Prostate gland (tissue), 2 donors: ENCODE data around the gene PSMC5. TPM values are rescaled to one million over a fixed set of nuclear protein-coding genes. Genes with fewer than 3 reads are reported as not detected.

Experiments
- DNase-seq: peaks from one replicate; pipeline ENCODE4 v3.0.0-alpha.2; 2019; ENCODE audit warnings: low spot score
- H3K27ac ChIP-seq, 2 donors: fragments of 200-600 bp; sonication (generic); 2 replicates each; pipeline ENCODE4 v1.5.1; 2017 to 2019
- H3K27me3 ChIP-seq: fragments of 200-600 bp; sonication (generic); replicated peaks from 2 replicates; pipeline ENCODE4 v1.5.1; 2019; ENCODE audit not compliant: insufficient read depth
- H3K36me3 ChIP-seq, 2 donors: fragments of 200-600 bp; sonication (generic); 1 replicate in 1 of 2; 2 replicates in 1 of 2; pipeline versions ENCODE4 v1.5.1 to v1.8.1; 2017 to 2019
- H3K4me1 ChIP-seq: fragments of 200-600 bp; sonication (generic); replicated peaks from 2 replicates; pipeline ENCODE4 v1.5.1; 2019
- H3K4me3 ChIP-seq, 2 donors: fragments of 200-600 bp; sonication (generic); 2 replicates each; pipeline ENCODE4 v1.5.1; 2017 to 2019
- H3K9me3 ChIP-seq: fragments of 200-600 bp; sonication (generic); 2 replicates; pipeline ENCODE4 v1.5.1; 2017
- POLR2A ChIP-seq: fragments of 450-650 bp; IDR thresholded peaks from one replicate; pipeline ENCODE4 v1.6.1; 2016; ENCODE audit warnings: antibody characterized with exemption, mild to moderate bottlenecking
- POLR2AphosphoS5 ChIP-seq: sonication (generic); formaldehyde crosslinking; IDR thresholded peaks from one replicate; pipeline ENCODE4 v1.6.1; 2017; ENCODE audit warnings: antibody characterized with exemption
- WGBS: methylation state at CpG from one replicate; pipeline ENCODE4 v1.1.5; 2018; 5-methylcytosine and 5-hydroxymethylcytosine counted together
- intact Hi-C: fragments of 100-400 bp; cut with DNase I; formaldehyde crosslinking; loops from one replicate; pipeline ENCODE4 v1.14.2; 2022
- total RNA-seq, 2 donors: library from RNA; depleted of rRNA; stranded (reverse); fragments of >200 nt; gene quantifications; one replicate each; pipeline ENCODE4 v1.1.0, GENCODE V29; 2016
- TF ChIP-seq, protein P1 (sequence below), 4 experiments: fragments of 200-600 bp in 2 of 4; fragments of 450-650 bp in 2 of 4; sonication (generic) in 2 of 4; IDR thresholded peaks; 1 replicate in 3 of 4; 2 replicates in 1 of 4; pipeline ENCODE4 v1.5.1; 2016 to 2019; ENCODE audit warnings: antibody characterized with exemption in 4 of 4, mild to moderate bottlenecking in 2 of 4, moderate library complexity in 2 of 4

The PSMC5 gene
- total RNA-seq, 2 donors from 2014 or later: 94.0 to 109 TPM

DNA sequence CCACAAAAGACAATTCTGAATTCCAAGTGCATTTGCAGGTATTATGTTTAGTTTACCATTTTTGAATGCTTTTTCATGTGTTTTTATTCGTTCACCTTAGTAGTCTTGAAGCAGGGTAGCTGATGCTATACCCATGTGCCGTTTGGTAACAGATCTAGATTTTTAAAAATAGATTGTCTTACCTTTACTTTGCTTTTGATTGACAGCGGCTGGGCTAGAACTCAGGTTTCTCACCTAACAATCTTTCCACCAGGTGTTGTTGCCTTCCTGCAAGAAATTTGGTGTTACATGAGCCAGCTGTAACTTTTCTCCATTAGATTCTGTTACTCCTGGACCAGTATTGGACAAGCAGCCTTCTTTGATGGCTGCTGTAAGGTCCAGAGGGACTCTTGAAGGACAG lies 1.7 kb downstream of the PSMC5 start:
- intact Hi-C loops: loop anchor here (5.0 kb wide), 1 partner anchor 57 kb away; the partner anchor contains the start of genes CCDC47 and DDX42
- H3K27ac ChIP-seq: no peak overlapping the region

DNA sequence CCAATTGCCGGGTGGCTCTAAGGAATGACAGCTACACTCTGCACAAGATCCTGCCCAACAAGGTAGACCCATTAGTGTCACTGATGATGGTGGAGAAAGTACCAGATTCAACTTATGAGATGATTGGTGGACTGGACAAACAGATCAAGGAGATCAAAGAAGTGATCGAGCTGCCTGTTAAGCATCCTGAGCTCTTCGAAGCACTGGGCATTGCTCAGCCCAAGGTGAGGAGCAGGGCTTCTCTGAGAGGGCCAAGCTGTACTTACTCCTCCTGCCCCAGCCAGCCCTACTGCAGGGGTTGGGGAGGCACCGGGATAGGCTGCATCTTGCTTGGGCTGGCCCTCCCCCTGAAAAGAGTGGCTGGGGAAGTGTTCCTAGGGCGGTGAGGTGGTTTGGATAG lies 3.0 kb downstream of the PSMC5 start:
- H3K9me3 ChIP-seq: no peaks in the 10 kb centered on the region
- H3K27me3 ChIP-seq: no peaks in the 10 kb centered on the region
- no peak for DNase-seq
- H3K4me3 ChIP-seq: no peak overlapping the region
- intact Hi-C loops: no loop called here
- no peak for TF ChIP-seq POLR2A
- TF ChIP-seq, protein P1, sequence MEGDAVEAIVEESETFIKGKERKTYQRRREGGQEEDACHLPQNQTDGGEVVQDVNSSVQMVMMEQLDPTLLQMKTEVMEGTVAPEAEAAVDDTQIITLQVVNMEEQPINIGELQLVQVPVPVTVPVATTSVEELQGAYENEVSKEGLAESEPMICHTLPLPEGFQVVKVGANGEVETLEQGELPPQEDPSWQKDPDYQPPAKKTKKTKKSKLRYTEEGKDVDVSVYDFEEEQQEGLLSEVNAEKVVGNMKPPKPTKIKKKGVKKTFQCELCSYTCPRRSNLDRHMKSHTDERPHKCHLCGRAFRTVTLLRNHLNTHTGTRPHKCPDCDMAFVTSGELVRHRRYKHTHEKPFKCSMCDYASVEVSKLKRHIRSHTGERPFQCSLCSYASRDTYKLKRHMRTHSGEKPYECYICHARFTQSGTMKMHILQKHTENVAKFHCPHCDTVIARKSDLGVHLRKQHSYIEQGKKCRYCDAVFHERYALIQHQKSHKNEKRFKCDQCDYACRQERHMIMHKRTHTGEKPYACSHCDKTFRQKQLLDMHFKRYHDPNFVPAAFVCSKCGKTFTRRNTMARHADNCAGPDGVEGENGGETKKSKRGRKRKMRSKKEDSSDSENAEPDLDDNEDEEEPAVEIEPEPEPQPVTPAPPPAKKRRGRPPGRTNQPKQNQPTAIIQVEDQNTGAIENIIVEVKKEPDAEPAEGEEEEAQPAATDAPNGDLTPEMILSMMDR (IDR thresholded peaks at IDR 0.05): no peak
- TF ChIP-seq POLR2AphosphoS5: no peak
- WGBS: 85% methylated on average over 5 of the region's 5 CpGs
- no peak overlapping the region for H3K27ac ChIP-seq
- H3K36me3 ChIP-seq: peaks cover 33 to 43% of the 10 kb centered on the region in 2 donors
- H3K4me1 ChIP-seq: peaks cover 5% of the 10 kb centered on the region

More for the DNA sequence above, 1.7 kb downstream of the PSMC5 start:
- Histone ChIP-seq H3K4me3 (no peak overlapping the region), H3K4me1 (peaks cover 5% of the 10 kb centered on the region), H3K9me3 (no peaks in the 10 kb centered on the region), H3K36me3 (peaks cover 32 to 49% of the 10 kb centered on the region in 2 donors), H3K27me3 (no peaks in the 10 kb centered on the region)
- 92% methylated on average over 3 of the region's 3 CpGs for WGBS
- DNase-seq: no peak
- no peak for TF ChIP-seq POLR2AphosphoS5
- TF ChIP-seq POLR2A: no peak
- TF ChIP-seq, protein P1 (IDR thresholded peaks at IDR 0.05): no peak

DNA sequence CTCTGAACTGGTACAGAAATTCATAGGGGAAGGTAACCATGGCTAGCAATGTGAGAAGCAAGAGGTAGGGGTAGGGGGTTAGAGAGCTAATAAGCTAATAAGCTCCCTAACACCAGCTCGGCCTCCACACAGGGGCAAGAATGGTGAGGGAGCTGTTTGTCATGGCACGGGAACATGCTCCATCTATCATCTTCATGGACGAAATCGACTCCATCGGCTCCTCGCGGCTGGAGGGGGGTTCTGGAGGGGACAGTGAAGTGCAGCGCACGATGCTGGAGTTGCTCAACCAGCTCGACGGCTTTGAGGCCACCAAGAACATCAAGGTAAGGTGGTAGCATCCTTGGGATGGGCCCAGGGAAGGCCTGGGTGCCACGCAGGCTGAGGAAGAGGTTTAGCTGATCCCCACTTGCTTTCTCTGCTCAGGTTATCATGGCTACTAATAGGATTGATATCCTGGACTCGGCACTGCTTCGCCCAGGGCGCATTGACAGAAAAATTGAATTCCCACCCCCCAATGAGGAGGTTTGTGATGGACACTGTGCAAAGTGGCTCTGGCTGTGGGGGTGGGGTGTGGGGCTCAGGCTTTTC lies 3.8 kb downstream of the PSMC5 start:
- no peak overlapping the region for H3K27ac ChIP-seq
- no peak for DNase-seq
- no peaks in the 10 kb centered on the region for H3K27me3 ChIP-seq
- H3K4me3 ChIP-seq: no peak overlapping the region
- H3K36me3 ChIP-seq: peaks cover 34 to 49% of the 10 kb centered on the region in 2 donors
- H3K9me3 ChIP-seq: no peaks in the 10 kb centered on the region
- H3K4me1 ChIP-seq: peaks cover 5% of the 10 kb centered on the region
- TF ChIP-seq POLR2AphosphoS5 (no peak), POLR2A (no peak)
- TF ChIP-seq, protein P1 (IDR thresholded peaks at IDR 0.05): no peak
- 62% methylated on average over 15 of the region's 15 CpGs for WGBS
- intact Hi-C loops: no loop called here

DNA sequence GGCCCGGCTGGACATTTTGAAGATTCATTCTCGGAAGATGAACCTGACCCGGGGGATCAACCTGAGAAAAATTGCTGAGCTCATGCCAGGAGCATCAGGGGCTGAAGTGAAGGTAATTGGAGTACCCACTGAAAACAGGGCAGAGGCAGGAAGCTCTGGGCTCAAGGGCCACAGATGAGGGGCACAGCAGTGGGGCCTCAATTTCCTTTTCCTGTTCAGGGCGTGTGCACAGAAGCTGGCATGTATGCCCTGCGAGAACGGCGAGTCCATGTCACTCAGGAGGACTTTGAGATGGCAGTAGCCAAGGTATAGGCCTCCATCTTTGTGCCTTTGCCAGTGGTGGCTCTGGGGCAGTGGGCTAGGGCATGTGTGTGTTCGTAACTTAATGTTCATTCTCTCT lies 4.3 kb downstream of the PSMC5 start:
- no peaks in the 10 kb centered on the region for H3K27me3 ChIP-seq
- no peak for DNase-seq
- H3K4me3 ChIP-seq: no peak overlapping the region
- peaks cover 34 to 49% of the 10 kb centered on the region in 2 donors for H3K36me3 ChIP-seq
- H3K4me1 ChIP-seq: peaks cover 5% of the 10 kb centered on the region
- 65% methylated on average over 8 of the region's 8 CpGs for WGBS
- H3K9me3 ChIP-seq: no peaks in the 10 kb centered on the region
- TF ChIP-seq POLR2A (no peak), POLR2AphosphoS5 (no peak)
- TF ChIP-seq, protein P1 (IDR thresholded peaks at IDR 0.05): no peak
- no peak overlapping the region for H3K27ac ChIP-seq
- intact Hi-C loops: no loop called here

DNA sequence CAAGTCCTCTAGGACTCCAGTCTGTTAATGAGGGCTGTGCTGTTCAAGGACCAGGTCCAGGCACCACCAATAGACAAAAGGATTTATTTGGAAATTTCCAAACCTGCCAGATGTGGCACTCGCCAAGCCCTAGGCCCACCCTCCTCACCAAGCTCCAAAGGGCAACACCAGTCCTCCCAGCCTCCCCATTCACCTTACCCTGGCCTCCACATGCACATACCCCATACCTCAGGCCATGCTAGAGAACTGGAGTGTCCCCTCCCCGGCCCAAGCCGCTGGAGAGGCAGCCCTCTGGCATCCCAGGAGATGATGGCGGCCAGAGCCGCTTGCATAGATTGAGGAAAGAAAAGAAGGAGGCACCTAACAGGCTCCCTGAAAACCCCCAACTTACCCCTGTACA lies 4.8 kb downstream of the PSMC5 start:
- Histone ChIP-seq H3K9me3 (no peaks in the 10 kb centered on the region), H3K27ac (no peak overlapping the region), H3K27me3 (no peaks in the 10 kb centered on the region), H3K4me1 (peaks cover 5% of the 10 kb centered on the region), H3K36me3 (peaks cover 34 to 49% of the 10 kb centered on the region in 2 donors), H3K4me3 (no peak overlapping the region)
- intact Hi-C loops: no loop called here
- DNase-seq: no peak
- WGBS: 75% methylated on average over 5 of the region's 5 CpGs
- TF ChIP-seq POLR2AphosphoS5 (no peak), POLR2A (no peak)
- TF ChIP-seq, protein P1 (IDR thresholded peaks at IDR 0.05): no peak
